OCI-LY7 (cell line): ENCODE measurements around the gene MARK3. TPM values are rescaled to one million over a fixed set of nuclear protein-coding genes. Genes with fewer than 3 reads are reported as not detected.

Source experiments
- BruUV-seq: library from RNA; stranded (reverse); fragments of 400-500 nt; replicated peaks from 2 replicates; lab custom pipeline; 2021; lab: Mats Ljungman, UMichigan
- CTCF ChIA-PET: fragments of 300-600 bp; sonication (Branson Sonifier 250); formaldehyde crosslinking; loops from one replicate; lab custom pipeline; 2022; ENCODE audit warnings: antibody characterized with exemption; ENCODE audit not compliant: unreplicated experiment; lab: Charles Lee
- POLR2A ChIA-PET: fragments of 300-600 bp; sonication (Branson Sonifier 250); formaldehyde crosslinking; loops from one replicate; lab custom pipeline; 2022; ENCODE audit warnings: antibody characterized with exemption; lab: Charles Lee
- DNase-seq: peaks from one replicate; pipeline ENCODE4 v3.0.0-alpha.2; 2015; ENCODE audit warnings: low spot score
- H2AFZ ChIP-seq: fragments of 200-600 bp; sonication (generic), shearing (Covaris generic); 2 replicates; pipeline ENCODE4 v1.6.1; 2014; ENCODE audit warnings: mild to moderate bottlenecking, antibody characterized with exemption, low read length, moderate library complexity
- H3K27ac ChIP-seq: fragments of 200-600 bp; sonication (generic); 2 replicates; pipeline ENCODE4 v1.5.1; 2014; ENCODE audit warnings: mixed run types, low read depth, mild to moderate bottlenecking, moderate library complexity, low read length, inconsistent platforms; ENCODE audit not compliant: poor library complexity, severe bottlenecking
- H3K36me3 ChIP-seq: fragments of 200-600 bp; sonication (generic); 2 replicates; pipeline ENCODE4 v1.6.1; 2014; ENCODE audit warnings: mild to moderate bottlenecking, antibody characterized with exemption, low read length, moderate library complexity, mixed read lengths; ENCODE audit not compliant: insufficient read depth
- H3K4me1 ChIP-seq: fragments of 200-600 bp; sonication (generic); 2 replicates; pipeline ENCODE4 v1.5.1; 2014; ENCODE audit warnings: mild to moderate bottlenecking, low read length; ENCODE audit not compliant: insufficient read depth, poor library complexity, severe bottlenecking
- H3K4me2 ChIP-seq: fragments of 200-600 bp; sonication (generic); 2 replicates; pipeline ENCODE4 v1.6.1; 2014; ENCODE audit warnings: mild to moderate bottlenecking, low read length
- H3K4me3 ChIP-seq: fragments of 200-600 bp; sonication (generic); 2 replicates; pipeline ENCODE4 v1.5.1; 2014; ENCODE audit warnings: mild to moderate bottlenecking, low read depth, low read length; ENCODE audit not compliant: poor library complexity, severe bottlenecking
- H3K79me2 ChIP-seq: fragments of 200-600 bp; sonication (generic); 2 replicates; pipeline ENCODE4 v1.6.1; 2016; ENCODE audit warnings: low read depth, mild to moderate bottlenecking, low read length, moderate library complexity, mixed read lengths; ENCODE audit not compliant: insufficient read depth
- H3K9me2 ChIP-seq: fragments of 200-600 bp; sonication (generic); 2 replicates; pipeline ENCODE4 v1.6.1; 2016; ENCODE audit warnings: mild to moderate bottlenecking, low read length, mixed read lengths; ENCODE audit not compliant: insufficient read depth
- H3K9me3 ChIP-seq: fragments of 200-600 bp; sonication (generic); 2 replicates; pipeline ENCODE4 v1.6.1; 2014; ENCODE audit warnings: mild to moderate bottlenecking, mixed run types, low read length, mixed read lengths
- H4K20me1 ChIP-seq: fragments of 200-600 bp; sonication (generic); 2 replicates; pipeline ENCODE4 v1.6.1; 2014; ENCODE audit warnings: mild to moderate bottlenecking, antibody characterized with exemption, low read length, moderate library complexity, mixed read lengths; ENCODE audit not compliant: insufficient read depth
- CTCF ChIP-seq: fragments of 200-600 bp; sonication (generic); conservative IDR thresholded peaks from 2 replicates; pipeline ENCODE4 v1.5.1; 2014; ENCODE audit warnings: mild to moderate bottlenecking, antibody characterized with exemption, low read length, moderate library complexity, mixed read lengths
- EZH2phosphoT487 ChIP-seq: fragments of 200-600 bp; sonication (generic); IDR thresholded peaks from 2 replicates; pipeline ENCODE4 v1.6.1; 2018; ENCODE audit warnings: low read depth, borderline replicate concordance, mild to moderate bottlenecking, mixed run types, antibody characterized with exemption, low read length, moderate library complexity, mixed read lengths
- intact Hi-C: fragments of 100-400 bp; cut with micrococcal nuclease; formaldehyde crosslinking; loops from one replicate; pipeline ENCODE4 v1.10.0; 2022; ENCODE audit not compliant: unreplicated experiment
- total RNA-seq, 2 experiments: library from RNA; depleted of rRNA in 1 of 2; stranded (reverse); fragments of >200 nt in 1 of 2; shearing (Covaris generic) in 1 of 2; gene quantifications; 2 replicates each; pipeline ENCODE4 v1.2.3, GENCODE V29; 2014 to 2022

The MARK3 gene
- total RNA-seq, 2 experiments from 2014 or later: 70.8 to 83.6 TPM

GRCh38 chr14:103463851-103464250 lies 78.6 kb downstream of the MARK3 start:
- BruUV-seq: no TSS peak

GRCh38 chr14:103472939-103473338 lies 87.7 kb downstream of the MARK3 start:
- no peak overlapping the region for H3K4me3 ChIP-seq
- H3K27ac ChIP-seq: no peak overlapping the region
- CTCF ChIA-PET: no interaction called here
- TF ChIP-seq EZH2phosphoT487 (no peak), CTCF (no peak)
- H3K4me2 ChIP-seq: no peak overlapping the region
- H4K20me1 ChIP-seq: no peaks in the 10 kb centered on the region
- H2AFZ ChIP-seq: no peak overlapping the region
- DNase-seq: no peak
- no TSS peak for BruUV-seq
- intact Hi-C loops: no loop called here
- no peaks in the 10 kb centered on the region for H3K4me1 ChIP-seq
- no peaks in the 10 kb centered on the region for H3K9me2 ChIP-seq
- peaks cover 74% of the 10 kb centered on the region for H3K36me3 ChIP-seq
- POLR2A ChIA-PET: interaction anchor here (0.8 kb wide), 1 partner anchor 12 kb away, joined by 3 read pairs; no protein-coding TSS in a partner anchor
- H3K9me3 ChIP-seq: no peaks in the 10 kb centered on the region
- H3K79me2 ChIP-seq: no peaks in the 10 kb centered on the region

More at GRCh38 chr14:103463851-103464250, 78.6 kb downstream of the MARK3 start:
- Histone ChIP-seq H3K4me1 (no peaks in the 10 kb centered on the region), H3K27ac (no peak overlapping the region), H3K4me3 (no peak overlapping the region), H3K9me3 (no peaks in the 10 kb centered on the region), H3K36me3 (peaks cover 70% of the 10 kb centered on the region), H3K9me2 (no peaks in the 10 kb centered on the region), H2AFZ (no peak overlapping the region), H4K20me1 (no peaks in the 10 kb centered on the region), H3K79me2 (no peaks in the 10 kb centered on the region), H3K4me2 (no peak overlapping the region)
- TF ChIP-seq CTCF: no peak
- no peak for TF ChIP-seq EZH2phosphoT487
- intact Hi-C loops: no loop called here
- DNase-seq: no peak
- ChIA-PET POLR2A (interaction anchor here (0.9 kb wide), 1 partner anchor 15 kb away, joined by 7 read pairs; no protein-coding TSS in a partner anchor), CTCF (no interaction called here)

DNA sequence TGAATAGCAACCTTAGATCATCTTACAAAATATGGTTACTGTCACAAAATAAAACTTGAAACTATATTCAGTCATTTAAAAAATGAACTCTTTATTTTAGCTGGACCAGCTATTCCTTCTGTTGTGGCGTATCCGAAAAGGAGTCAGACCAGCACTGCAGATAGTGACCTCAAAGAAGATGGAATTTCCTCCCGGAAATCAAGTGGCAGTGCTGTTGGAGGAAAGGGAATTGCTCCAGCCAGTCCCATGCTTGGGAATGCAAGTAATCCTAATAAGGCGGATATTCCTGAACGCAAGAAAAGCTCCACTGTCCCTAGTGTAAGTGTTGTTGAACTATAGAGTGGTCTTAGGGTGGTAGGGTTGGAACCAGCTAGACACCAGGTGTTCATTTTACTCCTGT lies 89.7 kb downstream of the MARK3 start:
- POLR2A ChIA-PET: no interaction called here
- BruUV-seq: no TSS peak

More for the DNA sequence above, 89.7 kb downstream of the MARK3 start:
- H2AFZ ChIP-seq: no peak overlapping the region
- H3K4me1 ChIP-seq: peaks cover under 1% of the 10 kb centered on the region
- CTCF ChIA-PET: no interaction called here
- intact Hi-C loops: no loop called here
- no peak overlapping the region for H3K4me2 ChIP-seq
- no peaks in the 10 kb centered on the region for H3K9me3 ChIP-seq
- H3K36me3 ChIP-seq: peaks cover 69% of the 10 kb centered on the region
- no peaks in the 10 kb centered on the region for H3K9me2 ChIP-seq
- TF ChIP-seq CTCF (no peak), EZH2phosphoT487 (no peak)
- H3K27ac ChIP-seq: no peak overlapping the region
- H3K4me3 ChIP-seq: no peak overlapping the region
- no peaks in the 10 kb centered on the region for H4K20me1 ChIP-seq
- H3K79me2 ChIP-seq: no peaks in the 10 kb centered on the region
- DNase-seq: no peak
